HG03342 (cell line): ENCODE measurements around the gene TRIP12.
"Not testable (repeated sequence)": the region's sequence is repeated elsewhere in the genome, so short reads cannot be mapped to it uniquely, and the experiment has no call there.

Experiments used
- ATAC-seq: cut with Tn5 transposase; IDR thresholded peaks from one replicate; pipeline ENCODE4 v1.9.1; 2021; ENCODE audit warnings: mild to moderate bottlenecking, moderate library complexity; ENCODE audit not compliant: unreplicated experiment

TRIP12 gene

DNA sequence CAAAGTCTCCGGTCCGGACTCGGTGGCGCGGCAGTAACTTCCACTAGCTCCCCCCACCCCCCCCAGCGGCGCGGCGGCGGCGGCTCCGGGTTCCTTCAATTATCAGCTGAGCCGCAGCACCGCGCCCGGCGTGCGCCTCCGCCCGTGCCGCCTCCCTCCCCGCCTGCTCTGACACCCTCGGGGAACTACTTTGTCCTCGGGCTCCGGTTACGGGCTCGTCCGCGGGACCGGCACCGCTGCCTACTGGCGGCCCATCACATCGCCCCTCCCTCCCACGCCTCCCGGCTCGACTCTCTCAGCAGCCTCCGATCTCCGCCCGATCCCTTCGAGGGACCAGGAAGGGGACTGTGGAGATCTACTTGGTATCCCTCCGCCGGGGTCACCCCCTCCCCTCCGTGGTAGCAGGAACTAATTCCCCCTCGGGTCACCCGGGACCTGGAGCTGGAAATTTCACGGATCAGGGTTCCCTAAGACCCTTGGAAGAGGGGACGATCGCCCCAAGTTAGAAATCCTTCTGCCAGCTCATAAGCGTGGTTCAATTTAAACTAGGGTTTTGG lies at the start of gene TRIP12:
Gene TRIP12, minus strand, starts transcription at position 118 of the 557 bp plus-strand sequence. CDS start 41,930 bp downstream, outside the sequence.
- ATAC-seq = peak; percentile 70

DNA sequence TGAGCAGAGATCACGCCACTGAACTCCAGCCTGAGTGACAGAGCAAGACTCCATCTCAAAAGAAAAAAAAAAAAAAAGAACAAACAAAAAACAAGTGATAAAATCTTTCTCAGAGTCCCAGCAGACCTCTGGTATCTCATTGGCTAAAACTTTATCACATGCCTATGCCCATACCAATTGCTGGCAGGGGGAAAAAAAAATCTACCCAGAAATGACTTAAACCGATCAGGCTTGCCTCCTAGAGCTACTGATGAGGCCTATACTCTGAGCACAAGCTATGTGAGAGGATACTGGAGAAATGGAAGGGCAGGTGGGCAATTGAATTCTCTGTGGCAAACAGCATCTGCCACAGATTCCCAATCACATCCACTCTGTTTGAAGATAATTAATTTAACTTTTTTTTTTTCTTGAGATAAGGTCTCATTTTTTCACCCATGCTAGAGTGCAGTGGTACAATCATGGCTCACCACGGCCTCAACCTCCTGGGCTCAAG lies 49.5 kb upstream of the TRIP12 start:
- no peak for ATAC-seq

DNA sequence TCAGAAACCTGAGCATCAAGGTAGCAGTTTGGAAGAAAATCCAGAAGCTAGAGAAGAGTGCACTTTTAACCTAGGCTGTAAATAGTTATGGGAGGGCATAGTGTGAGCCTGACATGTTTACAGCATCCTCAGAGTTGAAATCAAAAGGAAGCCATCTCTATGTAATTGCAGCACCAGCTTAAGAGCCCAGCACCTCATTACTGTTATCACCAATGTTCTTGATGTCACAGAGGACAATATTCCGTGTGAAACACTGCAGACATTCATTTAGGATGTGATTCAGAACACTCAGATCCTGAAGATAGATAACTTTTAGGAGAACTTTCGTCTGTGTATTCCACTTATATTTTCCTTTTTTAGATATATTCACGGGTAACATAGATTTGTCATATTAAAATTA lies 48.6 kb upstream of the TRIP12 start:
- no peak for ATAC-seq

DNA sequence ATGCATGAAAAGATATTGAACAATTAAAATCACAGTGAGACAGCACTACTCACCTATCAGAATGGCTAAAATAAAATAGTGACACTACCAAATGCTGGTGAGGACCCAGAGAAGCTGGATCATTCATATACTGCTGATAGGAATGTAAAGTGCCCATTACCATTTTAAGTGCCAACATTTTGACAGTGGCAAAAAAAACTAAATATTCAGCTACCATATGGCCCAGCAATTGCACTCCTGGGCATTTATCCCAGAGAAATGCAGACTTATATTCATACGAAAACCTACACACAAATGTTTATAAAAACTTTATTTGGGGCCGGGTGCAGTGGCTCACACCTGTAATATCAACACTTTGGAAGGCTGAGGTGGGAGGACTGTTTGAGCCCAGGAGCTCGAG lies 48.1 kb upstream of the TRIP12 start:
- ATAC-seq = no peak

DNA sequence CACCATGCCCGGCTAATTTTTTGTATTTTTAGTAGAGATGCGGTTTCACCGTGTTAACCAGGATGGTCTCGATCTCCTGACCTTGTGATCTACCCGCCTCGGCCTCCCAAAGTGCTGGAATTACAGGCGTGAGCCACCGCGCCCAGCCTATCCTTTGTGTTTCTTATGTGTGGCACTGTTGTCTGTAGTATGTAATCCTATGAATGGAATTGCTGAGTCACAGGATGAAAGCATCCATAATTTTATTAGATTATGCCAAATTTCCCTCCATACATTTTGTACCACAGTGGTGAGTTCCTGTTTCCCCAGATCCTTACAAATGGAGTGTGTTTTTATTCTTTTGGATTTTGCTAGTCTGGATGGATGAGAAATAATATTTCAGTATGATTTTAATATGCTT lies 41.8 kb upstream of the TRIP12 start:
- not testable (repeated sequence) for ATAC-seq

DNA sequence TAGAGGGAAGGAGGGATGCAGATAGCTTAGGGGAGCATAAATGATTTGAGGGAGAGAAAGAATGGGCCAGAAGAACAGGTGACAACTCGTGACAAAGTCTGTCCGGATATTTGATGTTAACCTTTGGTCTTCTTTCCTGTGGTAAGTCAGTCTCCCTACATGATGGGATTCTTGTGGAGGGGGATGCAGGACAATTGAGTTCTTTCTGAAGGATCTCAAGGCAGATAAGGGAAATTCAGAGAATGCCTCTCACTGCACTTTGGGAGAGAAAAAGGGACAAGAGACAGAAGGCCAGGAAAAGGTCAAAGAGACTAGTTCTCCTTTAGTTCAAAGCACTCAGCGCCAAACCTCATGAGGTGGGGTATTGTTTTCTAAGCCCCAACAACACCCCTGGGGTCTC lies 34.7 kb upstream of the TRIP12 start:
- no peak for ATAC-seq

DNA sequence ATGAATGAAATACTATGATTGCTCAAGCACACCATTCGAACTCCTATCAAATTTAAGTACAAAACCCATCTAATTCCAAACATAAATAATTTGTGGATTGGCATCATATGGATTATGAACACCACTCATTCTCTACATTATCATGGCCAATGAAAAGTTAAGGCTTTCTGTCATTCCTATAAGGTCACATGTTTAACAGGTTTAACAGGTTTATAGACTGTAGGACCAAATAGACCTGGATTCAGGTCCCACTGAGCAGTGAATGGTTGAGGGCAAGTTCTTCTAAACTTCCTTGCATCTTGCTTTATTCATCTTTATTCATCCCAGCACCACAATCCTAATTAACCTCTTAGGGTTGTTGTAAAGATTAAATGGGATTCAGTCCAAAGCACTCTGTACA lies 33.9 kb upstream of the TRIP12 start:
- no peak for ATAC-seq

DNA sequence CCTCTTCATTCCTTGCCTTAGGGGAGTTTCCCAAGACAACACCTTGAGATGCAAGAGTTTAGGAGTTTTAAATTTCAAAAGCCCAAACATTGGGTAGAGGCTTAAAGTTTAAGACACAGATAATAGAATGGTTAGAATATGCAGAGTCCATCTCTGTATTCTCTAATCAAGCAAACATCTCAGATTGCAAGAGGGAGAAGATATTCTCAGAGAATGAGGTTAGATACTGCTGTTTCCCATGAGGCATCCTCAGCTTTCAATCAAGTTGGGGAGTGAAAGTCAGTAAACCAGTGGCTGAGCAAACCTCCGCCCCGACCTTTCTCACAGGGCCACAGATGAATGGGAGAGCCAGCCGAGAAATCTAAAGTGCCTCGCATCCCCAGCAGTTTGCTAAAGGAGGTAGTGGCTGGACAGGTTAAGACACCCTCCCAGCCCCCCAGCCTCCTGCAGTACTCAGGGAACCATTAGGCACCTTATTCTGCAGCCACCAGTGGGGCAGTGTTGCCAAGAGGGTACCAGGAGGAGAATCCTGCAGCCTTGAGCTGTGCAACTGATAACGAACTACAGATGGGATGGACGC lies 30.5 kb upstream of the TRIP12 start:
- ATAC-seq = no peak

DNA sequence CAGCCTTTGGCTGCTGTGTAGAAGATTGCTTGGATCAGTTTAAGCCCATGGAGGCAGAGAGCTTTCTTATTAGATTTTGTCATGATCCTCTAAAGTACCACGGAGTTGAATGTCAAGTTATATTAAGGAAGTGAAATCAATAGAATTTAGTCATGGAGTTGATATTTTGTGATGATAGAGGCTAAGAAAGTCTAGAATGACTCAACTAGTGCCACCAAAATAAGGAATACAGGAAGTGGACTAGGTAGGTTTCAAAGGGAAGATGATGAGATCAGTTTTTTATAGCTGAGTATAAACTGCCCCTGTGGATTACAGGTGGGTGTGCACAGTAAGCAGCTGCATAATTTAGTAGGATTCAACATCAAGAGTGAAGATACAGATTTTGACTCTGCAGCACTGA lies 25.7 kb upstream of the TRIP12 start:
- peak; percentile 68 for ATAC-seq

DNA sequence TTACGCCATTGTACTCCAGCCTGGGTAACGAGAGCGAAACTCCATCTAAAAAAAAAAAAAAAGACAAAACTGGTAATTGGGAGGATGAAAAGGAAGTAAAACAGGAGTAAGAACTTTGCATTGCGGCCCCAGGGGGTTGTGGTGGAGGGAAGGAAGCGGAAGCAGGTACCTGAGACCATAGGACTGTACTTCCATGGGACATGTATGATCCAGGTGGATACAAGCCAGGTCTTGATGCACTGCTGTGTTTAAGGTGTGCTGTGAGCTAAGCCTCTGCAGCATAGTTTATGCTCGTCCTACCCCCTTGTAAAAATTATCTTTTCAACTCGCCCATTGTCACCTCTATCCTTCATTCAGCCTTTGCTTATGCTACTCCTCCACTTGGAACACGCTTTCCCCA lies 24.2 kb upstream of the TRIP12 start:
- ATAC-seq = no peak

DNA sequence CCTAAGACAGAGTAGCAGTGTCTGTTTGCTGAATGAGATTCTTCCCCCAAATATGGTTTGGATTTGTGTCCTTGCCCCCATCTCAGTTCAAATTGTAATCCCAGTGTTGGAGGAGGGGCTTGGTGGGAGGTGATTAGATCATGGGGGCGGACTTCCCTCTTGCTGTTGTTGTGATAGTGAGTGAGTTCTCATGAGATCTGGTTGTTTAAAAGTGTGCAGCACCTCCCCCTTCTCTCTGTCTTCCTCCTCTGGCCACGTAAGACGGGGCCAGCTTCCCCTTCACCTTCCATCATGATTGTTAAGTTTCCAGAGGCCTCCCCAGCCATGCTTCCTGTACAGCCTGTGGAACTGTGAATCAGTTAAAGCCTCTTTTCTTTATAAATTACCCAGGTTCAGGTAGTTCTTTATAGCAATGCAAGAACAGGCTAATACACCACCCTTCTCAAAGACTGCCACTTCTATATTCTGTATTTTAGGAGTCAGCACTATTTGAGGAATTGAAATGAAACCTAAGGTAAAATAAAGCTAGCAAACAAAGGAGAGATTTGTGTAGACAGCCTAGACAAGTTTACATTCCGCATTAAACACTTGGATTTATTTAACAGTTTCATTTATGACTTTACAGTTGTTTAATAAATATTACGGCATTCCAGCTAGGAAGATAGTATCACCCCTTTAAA lies 22.1 kb upstream of the TRIP12 start:
- ATAC-seq = no peak

DNA sequence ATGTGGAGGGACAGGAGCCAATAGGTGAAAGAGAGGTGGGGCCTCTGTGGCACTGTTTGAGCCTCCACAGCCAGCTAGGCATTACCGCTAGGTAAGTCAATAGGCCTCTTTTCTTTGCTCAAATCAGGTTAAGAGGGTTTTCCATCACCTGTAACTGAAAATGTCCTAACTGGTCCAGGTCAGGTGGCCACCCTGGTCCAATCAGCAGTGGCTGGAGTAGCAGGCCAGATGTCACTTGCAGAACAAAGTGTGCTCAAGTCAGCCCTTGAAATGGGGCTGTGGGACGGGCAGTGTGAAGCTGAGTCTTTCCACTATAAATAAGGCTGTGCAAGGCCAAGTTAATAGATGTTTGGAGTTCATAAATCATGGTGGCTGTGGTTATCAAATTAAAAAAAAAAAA lies 21.4 kb upstream of the TRIP12 start:
- no peak for ATAC-seq

DNA sequence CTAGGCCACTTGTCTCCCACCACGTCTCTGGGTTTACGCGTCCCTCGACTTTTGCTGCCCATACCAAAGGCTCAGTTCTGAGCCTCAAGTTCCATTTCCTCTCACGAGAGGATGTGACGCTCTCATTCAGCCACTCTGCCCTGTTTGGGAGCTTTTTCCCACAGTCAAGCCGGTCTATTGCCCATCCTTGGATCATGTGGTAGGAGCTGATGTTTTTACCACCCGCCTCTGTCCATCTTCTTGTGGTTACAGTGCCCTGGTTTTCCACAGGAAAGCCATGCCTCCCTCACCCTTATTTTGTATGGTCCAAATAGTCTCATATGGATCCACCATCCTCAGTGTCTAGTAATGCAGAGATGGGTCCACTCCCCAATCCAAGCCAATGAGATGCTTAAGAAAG lies 20.9 kb upstream of the TRIP12 start:
- no peak for ATAC-seq

DNA sequence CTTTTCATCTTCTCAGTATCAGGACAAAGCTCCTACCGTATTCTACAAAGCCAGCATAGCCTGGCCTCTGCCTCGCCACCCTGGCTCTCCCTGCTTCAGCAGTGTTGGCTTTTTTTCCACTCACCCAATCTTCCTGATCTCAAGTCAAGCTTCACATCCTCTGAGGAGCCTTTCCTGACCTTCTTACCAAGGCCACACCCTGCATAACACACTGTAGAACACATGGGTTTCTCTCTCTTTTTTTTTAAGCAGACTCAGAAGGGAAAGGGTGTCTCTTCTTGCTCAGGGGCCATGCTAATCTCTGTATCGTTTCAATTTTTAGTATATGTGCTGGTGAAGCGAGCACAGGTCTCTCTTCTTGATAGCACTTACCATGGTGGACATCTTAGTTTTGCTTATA lies 15.7 kb upstream of the TRIP12 start:
- ATAC-seq = no peak

DNA sequence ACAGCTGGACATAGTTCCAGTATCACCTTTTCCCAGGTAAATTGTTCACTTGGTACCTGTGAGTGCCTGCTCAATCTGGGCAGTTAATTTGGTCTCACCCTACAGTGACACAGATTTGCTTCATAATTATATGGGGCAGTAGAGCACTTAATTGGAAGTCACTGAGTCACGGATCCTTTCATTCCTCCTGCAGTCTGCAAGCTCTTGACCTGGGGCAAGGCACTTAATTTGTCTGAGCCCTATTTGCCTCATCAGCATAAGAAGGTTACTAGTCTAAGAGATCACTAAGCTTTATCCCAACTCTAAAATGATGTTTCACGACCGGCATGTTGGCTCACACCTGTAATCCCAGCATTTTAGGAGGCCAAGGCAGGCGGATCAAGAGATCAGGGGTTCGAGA lies 9.4 kb upstream of the TRIP12 start:
- ATAC-seq = no peak

DNA sequence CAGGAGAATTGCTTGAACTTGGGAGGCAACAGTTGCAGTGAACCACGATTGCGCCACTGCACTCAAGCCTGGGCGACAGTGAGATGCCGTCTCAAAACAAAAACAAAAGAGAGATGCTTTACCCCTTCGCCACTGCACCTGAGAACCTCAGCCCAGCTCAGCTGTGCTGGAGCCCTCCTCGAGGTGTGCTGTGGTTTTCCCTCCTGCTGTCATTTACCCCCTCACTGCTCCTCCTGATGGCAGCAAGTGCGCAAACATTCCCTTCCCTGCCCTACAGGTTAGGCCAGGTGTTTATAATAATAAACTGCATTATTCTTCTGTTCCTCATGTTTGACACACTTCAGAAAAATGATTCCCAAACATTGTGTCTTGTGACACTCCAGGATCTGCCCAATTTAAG lies 8.8 kb upstream of the TRIP12 start:
- ATAC-seq = no peak

DNA sequence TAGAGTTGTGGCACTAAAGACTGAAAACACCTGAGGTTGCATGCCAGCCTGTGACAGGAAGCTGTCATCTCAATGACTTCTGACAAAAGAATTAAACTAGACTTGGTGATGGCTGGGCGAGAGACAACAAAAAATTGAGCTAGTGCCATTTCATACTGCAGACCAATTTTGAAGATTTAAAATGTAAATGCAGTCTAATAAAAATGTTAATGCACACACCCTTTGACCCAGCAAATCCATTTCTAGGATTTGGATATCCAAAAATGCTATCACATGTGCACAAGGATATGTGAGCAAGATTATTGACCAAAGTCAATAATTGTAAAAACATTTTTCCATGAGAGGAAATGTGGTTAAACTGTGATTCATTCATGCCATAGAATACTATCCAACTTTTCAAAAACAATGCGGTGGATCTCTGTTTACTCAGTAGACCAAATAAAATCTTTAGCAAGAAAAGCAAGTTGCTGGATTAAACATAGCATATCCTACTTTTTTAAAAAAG lies 6.1 kb upstream of the TRIP12 start:
- no peak for ATAC-seq

DNA sequence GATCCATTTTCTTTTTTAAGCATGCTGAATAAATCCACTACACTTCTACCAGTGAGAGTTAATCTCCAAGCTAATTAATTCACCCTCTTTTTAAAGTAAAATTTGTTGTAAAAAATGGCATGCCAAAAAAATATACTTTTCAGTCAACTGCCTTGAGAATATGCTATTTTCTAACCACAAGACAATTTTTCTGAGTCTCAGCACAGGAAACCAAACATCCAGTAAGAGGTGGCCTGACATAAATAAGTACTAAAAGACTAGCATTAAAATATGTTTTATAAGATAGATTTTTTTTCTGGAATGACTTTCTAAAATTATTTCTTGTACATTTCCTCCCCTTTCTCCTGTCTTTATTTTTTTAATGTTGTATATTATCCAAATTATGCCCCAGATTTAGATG lies 3.4 kb upstream of the TRIP12 start:
- no peak for ATAC-seq

DNA sequence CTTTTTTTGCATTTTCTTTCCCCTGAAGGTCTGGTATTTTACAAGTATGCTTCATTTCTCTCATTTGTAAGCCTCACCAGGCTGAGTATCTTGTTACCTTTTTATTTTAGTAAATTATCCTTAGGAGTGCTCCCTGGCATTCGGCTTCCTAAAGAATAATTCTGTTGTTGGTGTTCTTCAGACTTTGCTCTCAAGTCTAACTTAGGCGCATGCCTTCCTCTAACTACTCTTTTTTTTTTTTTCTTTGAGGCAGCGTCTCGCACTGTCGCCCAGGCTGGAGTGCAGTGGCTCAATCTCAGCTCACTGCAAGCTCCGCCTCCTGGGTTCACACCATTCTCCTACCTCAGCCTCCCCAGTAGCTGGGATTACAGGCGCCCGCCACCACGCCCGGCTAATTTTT lies 2.7 kb upstream of the TRIP12 start:
- not testable (repeated sequence) for ATAC-seq

DNA sequence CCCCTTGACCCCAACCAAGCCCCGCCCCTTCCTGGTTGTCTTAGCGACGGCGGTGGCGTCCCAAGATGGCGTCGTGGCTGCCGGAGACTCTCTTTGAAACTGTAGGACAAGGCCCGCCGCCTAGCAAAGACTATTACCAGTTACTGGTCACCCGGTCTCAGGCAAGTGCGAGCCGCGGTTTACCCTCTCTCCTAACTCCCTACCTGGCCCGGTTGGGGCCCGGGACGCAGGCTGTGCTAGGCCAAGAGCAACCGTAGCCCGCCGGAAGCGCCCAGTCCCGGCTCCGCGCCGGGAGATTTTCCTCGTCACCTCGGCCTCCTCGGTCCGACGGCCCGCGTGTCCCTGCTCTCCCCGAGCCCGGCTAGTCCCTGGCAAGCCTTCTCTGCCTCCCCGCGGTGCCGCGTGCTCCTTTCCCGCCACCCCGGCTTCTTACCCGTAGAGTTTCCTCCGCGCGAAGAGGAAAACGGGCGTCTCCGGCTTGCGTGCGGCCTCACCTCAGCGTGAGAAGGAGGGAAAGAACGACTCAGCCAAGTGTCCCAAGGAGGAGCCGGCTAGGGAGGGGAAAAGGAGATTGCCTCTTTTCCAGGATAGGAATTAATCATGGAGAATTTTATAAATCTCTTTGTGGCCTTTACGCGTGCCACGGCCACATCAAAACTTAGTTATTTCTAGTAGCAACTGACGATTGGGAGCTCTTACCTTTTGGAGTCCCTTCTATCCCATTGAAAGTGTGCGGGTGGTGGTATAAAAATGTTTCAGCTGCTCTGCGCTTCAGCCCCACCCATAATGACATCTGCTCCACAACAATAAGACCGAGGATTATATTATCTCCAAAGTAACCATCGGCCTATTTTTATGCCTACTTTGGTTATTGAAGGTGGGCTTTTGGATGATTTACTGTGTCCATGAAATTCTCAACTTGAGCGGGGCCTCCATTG lies 909 bp upstream of the TRIP12 start, which contains the start of gene FBXO36:
Gene FBXO36, plus strand, starts transcription at position 55 of the 938 bp plus-strand sequence. Its CDS starts 11 bp downstream, at position 66.
- ATAC-seq = peak; percentile 69
